ENCODE results near the gene RIPOR3.
A peak's percentile ranks its signal among the peaks of the same experiment; 100 is the strongest.
"Not testable (repeated sequence)": the region's sequence is repeated elsewhere in the genome, so short reads cannot be mapped to it uniquely, and the experiment has no call there.

The RIPOR3 gene

DNA sequence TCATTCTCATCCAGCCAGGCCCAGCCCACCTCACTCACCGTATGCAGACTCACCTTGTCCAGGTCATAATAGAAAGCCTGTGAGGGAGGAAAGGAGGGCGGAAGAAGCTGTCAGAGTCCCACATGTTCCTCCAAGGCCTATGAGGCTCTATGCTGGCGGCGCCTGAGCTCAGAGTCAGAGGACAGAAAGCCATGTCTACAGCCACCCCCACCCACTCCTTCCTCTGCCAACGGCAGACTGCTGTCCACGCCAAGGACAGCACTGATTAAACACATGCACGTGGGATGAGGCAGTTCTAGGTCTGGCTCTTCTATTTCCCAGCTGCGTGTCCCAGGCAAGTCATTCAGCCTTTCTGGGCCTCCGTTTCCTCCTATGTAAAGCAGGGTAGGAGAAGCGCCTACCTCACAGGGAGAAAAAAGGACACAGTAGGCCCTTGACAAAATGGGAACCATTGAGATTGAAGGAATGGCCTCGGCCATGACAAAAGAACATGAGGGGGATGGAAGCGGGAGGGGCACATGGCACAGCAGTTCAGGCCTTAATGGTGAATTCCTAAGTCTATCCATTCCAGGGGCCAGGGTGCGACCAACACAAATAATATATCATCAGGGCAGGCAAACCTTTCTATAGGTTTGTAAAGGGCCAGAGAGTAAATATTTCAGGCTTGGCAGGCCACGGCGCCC, 80.1 kb downstream of the RIPOR3 start:
- DNase-seq (ENCODE audit: low spot score) (no peak), FAIRE-seq (no peak)

DNA sequence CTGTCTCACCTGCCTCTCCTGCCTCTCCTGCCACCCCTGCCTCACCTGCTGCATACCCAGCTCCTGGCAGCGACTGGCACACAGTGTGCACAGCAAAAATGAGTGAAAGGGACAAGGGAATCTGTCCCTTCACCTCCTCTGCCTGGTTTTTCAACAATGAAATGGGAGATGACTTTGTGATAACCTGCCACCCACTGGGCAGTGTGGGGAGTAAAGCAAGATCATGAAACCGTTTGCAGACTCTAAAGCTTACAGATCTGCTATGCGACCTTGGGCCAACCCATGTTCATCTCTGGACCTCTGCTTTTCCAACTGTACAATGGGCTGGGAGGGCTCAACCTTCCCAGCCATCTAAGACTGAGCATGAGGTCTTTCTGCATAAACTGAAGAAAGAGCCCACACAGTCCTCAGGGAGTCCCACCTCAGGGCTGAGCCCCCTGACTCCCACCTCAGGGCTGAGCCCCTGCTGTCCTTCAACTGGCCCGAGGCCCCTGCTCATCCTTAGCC, 81.1 kb downstream of the RIPOR3 start:
- FAIRE-seq (no peak), DNase-seq (ENCODE audit: low spot score) (no peak)

- DNase-seq (ENCODE audit: low spot score): no peak
- FAIRE-seq: no peak
Observed at GRCh38 chr20:50609438-50609989, 81.8 kb downstream of the RIPOR3 start.

- no peak for DNase-seq (ENCODE audit: low spot score)
- FAIRE-seq: no peak
Observed at GRCh38 chr20:50608750-50609104, 82.6 kb downstream of the RIPOR3 start.

GRCh38 chr20:50607850-50608749, 83.2 kb downstream of the RIPOR3 start:
- no peak for FAIRE-seq

GRCh38 chr20:50607436-50607835, 83.9 kb downstream of the RIPOR3 start:
- DNase-seq (ENCODE audit: low spot score): no peak

More at GRCh38 chr20:50607850-50608749, 83.2 kb downstream of the RIPOR3 start:
- no peak for DNase-seq (ENCODE audit: low spot score)

GRCh38 chr20:50605136-50605535, 86.2 kb downstream of the RIPOR3 start:
- FAIRE-seq: peak; percentile 92
- DNase-seq (ENCODE audit: low spot score): peak; percentile 80

More at GRCh38 chr20:50607436-50607835, 83.9 kb downstream of the RIPOR3 start:
- FAIRE-seq: no peak

- FAIRE-seq: no peak
- no peak for DNase-seq (ENCODE audit: low spot score)
Observed at GRCh38 chr20:50604451-50604850, 86.9 kb downstream of the RIPOR3 start.

DNA sequence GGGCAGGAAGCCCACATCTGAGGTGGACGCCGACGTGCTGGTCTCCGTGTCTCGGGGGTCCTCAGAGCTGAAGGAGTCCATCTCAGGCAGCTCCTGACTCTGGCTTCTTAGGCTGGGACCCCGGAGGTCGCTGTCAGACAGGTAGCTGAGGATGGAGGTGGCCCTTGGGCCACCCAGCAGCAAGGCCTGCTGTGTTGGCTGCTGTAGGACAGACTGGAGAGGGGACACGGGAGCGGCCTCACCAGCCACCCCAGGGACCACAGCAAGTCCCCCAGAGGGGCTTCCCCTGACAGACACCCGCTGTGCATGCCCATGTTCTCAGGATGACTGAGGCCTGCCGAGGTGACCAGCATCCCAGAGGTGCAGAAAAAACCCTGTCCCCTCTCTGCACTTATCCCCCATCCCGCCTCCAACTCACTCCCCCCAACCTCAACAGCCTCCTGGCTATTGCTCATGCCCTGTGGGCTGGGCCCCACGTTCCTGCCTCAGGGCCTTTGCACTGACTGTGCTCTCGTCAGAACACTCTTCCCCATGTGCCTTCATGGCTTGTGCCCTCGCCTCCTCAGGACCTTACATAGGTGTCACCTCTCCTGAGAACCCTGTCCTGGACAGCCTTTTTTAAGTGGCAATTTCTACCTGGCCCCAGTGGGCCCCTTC, 88.8 kb downstream of the RIPOR3 start:
- DNase-seq (ENCODE audit: low spot score): no peak
- no peak for FAIRE-seq

DNA sequence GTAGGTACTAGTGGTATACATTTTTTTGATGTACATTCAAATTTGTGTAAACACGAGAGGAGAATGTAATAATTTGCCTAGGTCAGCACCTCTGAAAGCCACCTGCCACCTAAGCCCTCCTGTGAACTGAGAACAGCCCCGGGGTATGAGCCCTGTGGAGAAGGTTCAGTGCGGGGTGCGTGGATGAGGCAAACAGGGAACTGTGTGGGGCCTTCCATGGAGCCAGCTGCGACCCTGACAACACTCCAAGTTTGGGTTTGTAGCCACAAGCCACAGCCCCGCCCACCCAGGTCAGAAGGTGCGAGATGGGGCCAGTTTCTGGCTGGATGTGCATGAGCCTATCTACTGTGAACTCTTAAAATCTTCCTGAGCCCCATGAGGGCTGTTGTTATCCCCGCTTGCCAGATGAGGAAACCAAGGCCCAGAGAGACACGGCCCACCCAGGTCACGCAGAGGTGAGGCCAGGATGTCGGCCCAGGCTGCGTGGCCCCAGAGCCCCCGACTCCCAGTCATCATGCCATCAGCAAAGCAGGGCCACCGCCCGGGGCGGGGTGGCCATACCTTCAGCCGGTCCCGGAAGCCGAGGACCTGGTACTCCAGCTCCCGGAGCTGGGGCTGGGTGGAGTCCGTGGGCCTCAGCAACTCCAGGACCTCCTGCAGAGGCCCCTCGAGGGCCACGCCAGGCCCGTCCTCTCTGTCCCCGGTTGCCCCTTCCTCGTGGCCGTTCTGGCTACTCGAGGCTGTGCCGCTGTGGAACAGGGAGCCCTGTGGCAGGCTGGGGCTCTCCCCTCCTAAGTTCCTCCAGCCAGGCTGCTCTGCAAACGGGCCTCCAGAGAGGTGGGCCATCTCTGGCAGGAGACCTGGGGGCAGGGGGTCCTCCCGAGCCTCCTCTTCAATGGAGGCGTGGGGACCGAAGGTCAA, 89.6 kb downstream of the RIPOR3 start:
- no peak for DNase-seq (ENCODE audit: low spot score)

GRCh38 chr20:50600281-50600895, 91.0 kb downstream of the RIPOR3 start:
- FAIRE-seq (no peak), DNase-seq (ENCODE audit: low spot score) (no peak)

More for the DNA sequence above, 89.6 kb downstream of the RIPOR3 start:
- no peak for FAIRE-seq

DNA sequence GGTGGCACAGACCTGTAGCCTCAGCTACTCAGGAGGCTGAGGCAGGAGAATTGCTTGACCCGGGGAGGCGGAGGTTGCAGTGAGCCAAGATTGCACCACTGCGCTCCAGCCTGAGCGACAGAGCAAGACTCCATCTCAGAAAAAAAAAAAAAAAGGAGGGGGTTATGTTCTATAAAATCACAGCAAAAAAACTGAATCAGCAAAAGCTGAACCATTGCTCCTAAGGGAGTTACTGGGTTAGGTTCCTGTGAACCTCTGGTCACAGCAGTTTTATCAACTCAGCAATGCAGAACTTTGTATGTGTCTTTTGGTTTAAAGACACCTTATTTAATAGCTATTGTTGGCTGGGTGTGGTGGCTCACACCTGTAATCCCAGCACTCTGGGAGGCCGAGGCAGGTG, 92.6 kb downstream of the RIPOR3 start:
- not testable (repeated sequence) for FAIRE-seq

GRCh38 chr20:50598074-50598473, 93.3 kb downstream of the RIPOR3 start:
- DNase-seq (ENCODE audit: low spot score): no peak
- FAIRE-seq: no peak

More for the DNA sequence above, 92.6 kb downstream of the RIPOR3 start:
- not testable (repeated sequence) for DNase-seq (ENCODE audit: low spot score)

DNA sequence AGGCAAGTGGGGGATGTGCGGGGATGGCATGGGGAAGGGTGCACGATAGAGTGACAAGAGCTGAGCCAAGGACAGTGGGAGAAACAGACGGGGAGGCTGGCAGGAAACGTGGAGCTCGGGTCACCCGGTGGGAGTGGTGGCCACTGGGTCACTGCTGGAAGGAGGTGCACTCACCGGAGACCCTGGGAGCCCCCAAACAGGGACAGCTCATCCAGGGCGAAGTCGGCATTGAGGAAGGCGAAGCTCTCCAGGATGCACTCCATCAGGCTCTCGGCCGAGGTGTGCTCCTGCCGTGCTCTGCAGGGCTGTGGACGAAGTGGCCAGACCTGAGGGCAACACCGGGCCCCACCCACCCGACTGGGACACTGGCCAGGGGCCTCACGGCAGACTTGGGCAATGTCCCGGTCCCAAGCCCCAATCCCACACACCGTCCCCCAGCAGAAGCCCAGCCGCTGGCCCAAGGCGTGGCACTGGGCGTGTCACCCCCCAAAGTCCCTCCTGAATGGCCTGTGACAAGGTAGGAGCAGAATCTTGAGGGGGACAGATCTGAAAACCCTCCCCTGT, 93.9 kb downstream of the RIPOR3 start:
- DNase-seq (ENCODE audit: low spot score) (no peak), FAIRE-seq (no peak)

DNA sequence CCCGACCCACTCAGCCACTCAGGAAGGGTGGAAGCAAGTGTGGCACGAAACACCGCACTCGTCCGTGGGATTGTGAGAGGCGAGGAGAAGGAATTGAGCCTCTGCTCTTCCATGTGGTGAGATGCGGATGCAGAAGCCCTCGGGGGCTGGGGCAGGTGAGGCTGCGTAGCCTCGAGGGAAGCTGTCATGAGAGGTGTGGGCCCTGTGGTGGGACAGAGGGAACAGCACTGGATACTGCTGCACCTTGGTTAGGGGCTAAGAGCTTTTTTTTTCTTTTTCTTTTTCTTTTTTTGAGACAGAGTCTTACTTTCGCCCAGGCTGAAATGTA, 94.7 kb downstream of the RIPOR3 start:
- DNase-seq (ENCODE audit: low spot score): no peak
- no peak for FAIRE-seq

DNA sequence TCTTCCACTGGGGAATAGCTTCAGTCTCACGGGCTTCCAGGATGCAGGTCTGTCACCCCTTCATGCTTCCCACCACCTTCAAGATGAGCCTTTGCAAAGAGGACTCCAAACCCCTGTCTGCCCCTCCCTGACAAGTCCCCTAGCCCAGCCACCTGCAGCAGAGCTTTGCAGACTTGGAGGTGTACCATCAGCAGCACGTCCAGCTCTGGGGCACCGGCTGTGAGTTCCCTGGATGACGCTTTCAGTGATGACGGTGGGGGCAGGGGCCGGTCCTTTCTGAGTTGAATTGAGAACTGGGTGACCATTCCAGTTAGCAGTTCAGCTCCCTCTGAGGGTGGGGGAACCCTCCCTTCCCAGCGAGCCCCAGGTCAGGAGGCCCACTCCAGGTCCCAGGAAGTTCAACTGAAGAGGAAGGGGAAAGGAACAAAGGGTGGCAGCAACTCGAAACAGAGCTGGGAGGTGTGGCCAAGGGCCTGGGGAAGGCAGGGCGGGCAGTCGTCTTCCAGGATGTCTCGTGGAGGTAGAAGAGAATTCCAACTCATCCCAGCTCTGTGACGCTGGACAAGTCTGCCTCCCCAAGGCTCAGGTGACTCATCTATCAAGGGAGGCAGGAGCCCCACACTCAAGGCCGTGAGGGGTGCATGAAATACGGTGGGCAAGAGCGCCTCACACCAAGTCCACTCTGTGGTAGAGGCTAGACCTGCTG, 95.2 kb downstream of the RIPOR3 start:
- FAIRE-seq: no peak
- DNase-seq (ENCODE audit: low spot score): no peak

DNA sequence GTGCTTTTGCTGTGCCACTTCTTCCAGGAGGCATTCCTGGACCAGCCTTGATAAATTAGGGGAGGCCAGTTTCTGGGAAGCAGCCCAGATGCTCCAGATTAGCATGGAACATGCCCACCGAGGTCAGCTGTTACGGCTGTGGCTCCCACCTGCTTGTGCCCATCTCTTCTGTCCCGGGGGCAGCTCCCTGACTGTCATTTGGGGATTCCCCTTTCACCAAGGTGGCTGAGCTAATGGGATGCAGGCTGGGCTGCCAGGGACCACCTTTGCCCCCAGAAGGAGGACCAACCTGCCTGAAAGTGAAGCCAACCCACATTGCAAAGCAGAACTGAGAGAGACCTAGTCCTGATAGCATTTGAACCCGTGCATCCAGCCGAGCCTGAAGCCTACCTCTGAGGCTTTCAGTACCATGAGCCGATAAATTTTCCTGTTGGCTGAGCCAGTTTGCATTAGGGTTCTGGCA, 95.9 kb downstream of the RIPOR3 start:
- FAIRE-seq (no peak), DNase-seq (ENCODE audit: low spot score) (no peak)

- FAIRE-seq (no peak), DNase-seq (ENCODE audit: low spot score) (no peak)
Observed at GRCh38 chr20:50594591-50595432, 96.5 kb downstream of the RIPOR3 start.

Data from RCC 7860 (cell line).